ENCODE results near the gene DOCK4.
"Not testable (repeated sequence)": the region's sequence is repeated elsewhere in the genome, so short reads cannot be mapped to it uniquely, and the experiment has no call there.

DOCK4 gene

GRCh38 chr7:111919631-111920179 is 286.5 kb downstream of the DOCK4 start:
- no peaks in the 10 kb centered on the region for H3K4me1 Mint-ChIP-seq (ENCODE audit: low read depth)
- DNase-seq, result no peak

GRCh38 chr7:111919164-111919563 is 287.0 kb downstream of the DOCK4 start:
- no peaks in the 10 kb centered on the region for H3K4me1 Mint-ChIP-seq (ENCODE audit: low read depth)
- no peak for DNase-seq
- H3K27ac Mint-ChIP-seq, result no peak overlapping the region
- H3K4me3 Mint-ChIP-seq, result no peak overlapping the region
- no peaks in the 10 kb centered on the region for H3K36me3 Mint-ChIP-seq (ENCODE audit: low read depth)
- H3K27me3 Mint-ChIP-seq, result peaks cover 3% of the 10 kb centered on the region
- H3K9me3 Mint-ChIP-seq, result no peaks in the 10 kb centered on the region

More at GRCh38 chr7:111919631-111920179, 286.5 kb downstream of the DOCK4 start:
- no peak overlapping the region for H3K4me3 Mint-ChIP-seq
- no peaks in the 10 kb centered on the region for H3K9me3 Mint-ChIP-seq
- H3K27ac Mint-ChIP-seq, result no peak overlapping the region
- no peaks in the 10 kb centered on the region for H3K36me3 Mint-ChIP-seq (ENCODE audit: low read depth)
- H3K27me3 Mint-ChIP-seq, result peaks cover 6% of the 10 kb centered on the region

- no peak overlapping the region for H3K27ac Mint-ChIP-seq
- no peaks in the 10 kb centered on the region for H3K9me3 Mint-ChIP-seq
- no peaks in the 10 kb centered on the region for H3K36me3 Mint-ChIP-seq (ENCODE audit: low read depth)
- DNase-seq, result no peak
- peaks cover 2% of the 10 kb centered on the region for H3K27me3 Mint-ChIP-seq
- H3K4me3 Mint-ChIP-seq, result no peak overlapping the region
- no peaks in the 10 kb centered on the region for H3K4me1 Mint-ChIP-seq (ENCODE audit: low read depth)
Observed at GRCh38 chr7:111918461-111918860, 287.7 kb downstream of the DOCK4 start.

GRCh38 chr7:111917404-111917803 is 288.8 kb downstream of the DOCK4 start:
- H3K36me3 Mint-ChIP-seq (ENCODE audit: low read depth); H3K27ac Mint-ChIP-seq; DNase-seq; H3K4me1 Mint-ChIP-seq (ENCODE audit: low read depth); H3K4me3 Mint-ChIP-seq; H3K27me3 Mint-ChIP-seq; H3K9me3 Mint-ChIP-seq: not testable (repeated sequence)

GRCh38 chr7:111914291-111914690 is 291.9 kb downstream of the DOCK4 start:
- no peak for DNase-seq
- Mint-ChIP-seq H3K9me3 (no peaks in the 10 kb centered on the region), H3K27me3 (peaks cover 2% of the 10 kb centered on the region), H3K4me3 (no peak overlapping the region), H3K27ac (no peak overlapping the region), H3K4me1 (ENCODE audit: low read depth) (no peaks in the 10 kb centered on the region), H3K36me3 (ENCODE audit: low read depth) (no peaks in the 10 kb centered on the region)

GRCh38 chr7:111911166-111911961 is 294.8 kb downstream of the DOCK4 start:
- H3K36me3 Mint-ChIP-seq (ENCODE audit: low read depth), result no peaks in the 10 kb centered on the region
- no peak overlapping the region for H3K4me3 Mint-ChIP-seq
- no peak overlapping the region for H3K27ac Mint-ChIP-seq
- no peaks in the 10 kb centered on the region for H3K4me1 Mint-ChIP-seq (ENCODE audit: low read depth)
- no peak for DNase-seq
- no peaks in the 10 kb centered on the region for H3K9me3 Mint-ChIP-seq
- no peaks in the 10 kb centered on the region for H3K27me3 Mint-ChIP-seq

- DNase-seq, result no peak
- Mint-ChIP-seq H3K27ac (no peak overlapping the region), H3K4me1 (ENCODE audit: low read depth) (no peaks in the 10 kb centered on the region), H3K4me3 (no peak overlapping the region), H3K27me3 (no peaks in the 10 kb centered on the region), H3K9me3 (no peaks in the 10 kb centered on the region), H3K36me3 (ENCODE audit: low read depth) (no peaks in the 10 kb centered on the region)
Observed at GRCh38 chr7:111910656-111911055, 295.5 kb downstream of the DOCK4 start.

GRCh38 chr7:111908673-111909072 is 297.5 kb downstream of the DOCK4 start:
- not testable (repeated sequence) for H3K27me3 Mint-ChIP-seq; H3K4me1 Mint-ChIP-seq (ENCODE audit: low read depth); H3K9me3 Mint-ChIP-seq; H3K27ac Mint-ChIP-seq; H3K4me3 Mint-ChIP-seq; H3K36me3 Mint-ChIP-seq (ENCODE audit: low read depth); DNase-seq

- Mint-ChIP-seq H3K4me3 (no peak overlapping the region), H3K27ac (no peak overlapping the region), H3K36me3 (ENCODE audit: low read depth) (no peaks in the 10 kb centered on the region), H3K27me3 (no peaks in the 10 kb centered on the region), H3K4me1 (ENCODE audit: low read depth) (no peaks in the 10 kb centered on the region), H3K9me3 (no peaks in the 10 kb centered on the region)
- DNase-seq, result no peak
Observed at GRCh38 chr7:111903797-111904196, 302.4 kb downstream of the DOCK4 start.

- Mint-ChIP-seq H3K27ac (no peak overlapping the region), H3K27me3 (no peaks in the 10 kb centered on the region), H3K4me1 (ENCODE audit: low read depth) (no peaks in the 10 kb centered on the region), H3K4me3 (no peak overlapping the region), H3K9me3 (no peaks in the 10 kb centered on the region), H3K36me3 (ENCODE audit: low read depth) (no peaks in the 10 kb centered on the region)
- DNase-seq, result no peak
Observed at GRCh38 chr7:111903016-111903415, 303.2 kb downstream of the DOCK4 start.

- DNase-seq, result no peak
- Mint-ChIP-seq H3K4me1 (ENCODE audit: low read depth) (no peaks in the 10 kb centered on the region), H3K27me3 (no peaks in the 10 kb centered on the region), H3K27ac (no peak overlapping the region), H3K9me3 (no peaks in the 10 kb centered on the region), H3K36me3 (ENCODE audit: low read depth) (no peaks in the 10 kb centered on the region), H3K4me3 (no peak overlapping the region)
Observed at GRCh38 chr7:111900283-111900682, 305.9 kb downstream of the DOCK4 start.

GRCh38 chr7:111895049-111895448 is 311.1 kb downstream of the DOCK4 start:
- H3K36me3 Mint-ChIP-seq (ENCODE audit: low read depth), result no peaks in the 10 kb centered on the region
- no peak overlapping the region for H3K4me3 Mint-ChIP-seq
- no peak for DNase-seq
- no peaks in the 10 kb centered on the region for H3K9me3 Mint-ChIP-seq
- no peak overlapping the region for H3K27ac Mint-ChIP-seq
- no peaks in the 10 kb centered on the region for H3K4me1 Mint-ChIP-seq (ENCODE audit: low read depth)
- no peaks in the 10 kb centered on the region for H3K27me3 Mint-ChIP-seq

GRCh38 chr7:111894518-111894917 is 311.7 kb downstream of the DOCK4 start:
- Mint-ChIP-seq H3K4me1 (ENCODE audit: low read depth) (no peaks in the 10 kb centered on the region), H3K36me3 (ENCODE audit: low read depth) (no peaks in the 10 kb centered on the region), H3K27ac (no peak overlapping the region), H3K4me3 (no peak overlapping the region), H3K9me3 (no peaks in the 10 kb centered on the region), H3K27me3 (no peaks in the 10 kb centered on the region)
- no peak for DNase-seq

GRCh38 chr7:111893190-111893589 is 313.0 kb downstream of the DOCK4 start:
- H3K4me3 Mint-ChIP-seq, result no peak overlapping the region
- no peaks in the 10 kb centered on the region for H3K36me3 Mint-ChIP-seq (ENCODE audit: low read depth)
- H3K27ac Mint-ChIP-seq, result no peak overlapping the region
- H3K27me3 Mint-ChIP-seq, result no peaks in the 10 kb centered on the region
- no peaks in the 10 kb centered on the region for H3K9me3 Mint-ChIP-seq
- no peaks in the 10 kb centered on the region for H3K4me1 Mint-ChIP-seq (ENCODE audit: low read depth)
- DNase-seq, result no peak

GRCh38 chr7:111892588-111892987 is 313.6 kb downstream of the DOCK4 start:
- H3K9me3 Mint-ChIP-seq, result no peaks in the 10 kb centered on the region

More at GRCh38 chr7:111892588-111892987, 313.6 kb downstream of the DOCK4 start:
- H3K4me1 Mint-ChIP-seq (ENCODE audit: low read depth), result no peaks in the 10 kb centered on the region
- DNase-seq, result no peak
- no peaks in the 10 kb centered on the region for H3K27me3 Mint-ChIP-seq
- H3K27ac Mint-ChIP-seq, result no peak overlapping the region
- no peaks in the 10 kb centered on the region for H3K36me3 Mint-ChIP-seq (ENCODE audit: low read depth)
- no peak overlapping the region for H3K4me3 Mint-ChIP-seq
